Lung (tissue), 12 donors: Measurements from ENCODE around the gene ACER1. TPM values are rescaled to one million over a fixed set of nuclear protein-coding genes. Genes with fewer than 3 reads are reported as not detected.
"Not testable (repeated sequence)": the region's sequence is repeated elsewhere in the genome, so short reads cannot be mapped to it uniquely, and the experiment has no call there.

ENCODE experiments used
- ATAC-seq: fragments of 200-7000 bp; cut with Tn5 transposase; one replicate; pipeline ENCODE4 v1.9.1; 2020; ENCODE audit warnings: moderate number of reproducible peaks; ENCODE audit not compliant: insufficient read depth, low FRiP score
- DNase-seq, 3 donors: peaks; one replicate each; pipeline ENCODE4 v3.0.0-alpha.2; 2013 to 2017
- H3K27ac ChIP-seq, 2 donors: one replicate each; pipeline ENCODE4 v1.5.1; 2013; ENCODE audit warnings: mild to moderate bottlenecking in 2 of 2, moderate library complexity in 2 of 2, control low read depth in 1 of 2, inconsistent platforms in 1 of 2, low read depth in 1 of 2, low read length in 1 of 2
- H3K27me3 ChIP-seq, 3 donors: one replicate each; pipeline ENCODE4 v1.5.1; 2013; ENCODE audit warnings: low read length in 2 of 3; ENCODE audit not compliant: control insufficient read depth in 3 of 3, insufficient read depth in 3 of 3
- H3K36me3 ChIP-seq, 4 donors: one replicate each; pipeline ENCODE4 v1.5.1; 2013; ENCODE audit warnings: low read length in 4 of 4, mild to moderate bottlenecking in 1 of 4, moderate library complexity in 1 of 4; ENCODE audit not compliant: control insufficient read depth in 4 of 4, insufficient read depth in 4 of 4
- H3K4me1 ChIP-seq, 5 donors: one replicate each; pipeline ENCODE4 v1.5.1; 2013; ENCODE audit warnings: low read length in 5 of 5, mild to moderate bottlenecking in 2 of 5, moderate library complexity in 1 of 5; ENCODE audit not compliant: control insufficient read depth in 5 of 5, insufficient read depth in 5 of 5
- H3K4me3 ChIP-seq: one replicate; pipeline ENCODE4 v1.5.1; 2013; ENCODE audit warnings: mild to moderate bottlenecking, control low read depth, moderate library complexity
- H3K9ac ChIP-seq, 2 donors: one replicate each; pipeline ENCODE4 v1.5.1; 2013; ENCODE audit warnings: low read length in 2 of 2, control low read depth in 1 of 2; ENCODE audit not compliant: insufficient read depth in 1 of 2
- H3K9me3 ChIP-seq, 4 donors: one replicate each; pipeline ENCODE4 v1.5.1; 2013; ENCODE audit warnings: low read length in 3 of 4, mild to moderate bottlenecking in 1 of 4, moderate library complexity in 1 of 4; ENCODE audit not compliant: control insufficient read depth in 4 of 4, insufficient read depth in 3 of 4
- WGBS, 2 donors: extraction: QIAGEN DNeasy Blood & Tissue Kit; methylation state at CpG; one replicate each; pipeline ENCODE4 v1.1.7; 2013; 5-methylcytosine and 5-hydroxymethylcytosine counted together
- polyA plus RNA-seq, 2 donors: library from polyadenylated mRNA; stranded (reverse); fragments of 200-250 nt; gene quantifications; one replicate each; pipeline ENCODE4 v1.2.1, GENCODE V29; 2013
- total RNA-seq, 2 donors: library from RNA; depleted of rRNA in 1 of 2; stranded (reverse); fragments of >200 nt in 1 of 2; gene quantifications; one replicate each; pipeline ENCODE4 v1.2.1, GENCODE V29; 2014 to 2021
- TF ChIP-seq, protein P1 (sequence below): IDR thresholded peaks from 2 replicates; pipeline ENCODE4 v1.5.1; 2012; ENCODE audit warnings: mild to moderate bottlenecking; ENCODE audit errors: control extremely low read depth, extremely low read depth
- donor health status: control.
- donor health status: control.
- donor health status: Bipolar disorder and iron deficiency.
- donor health status: healthy.
- donor health status: DM: yes; HTN: yes; CAD: no.

ACER1 gene
- total and polyA plus RNA-seq, 4 donors: 0.06 TPM; not detected in 3

DNA sequence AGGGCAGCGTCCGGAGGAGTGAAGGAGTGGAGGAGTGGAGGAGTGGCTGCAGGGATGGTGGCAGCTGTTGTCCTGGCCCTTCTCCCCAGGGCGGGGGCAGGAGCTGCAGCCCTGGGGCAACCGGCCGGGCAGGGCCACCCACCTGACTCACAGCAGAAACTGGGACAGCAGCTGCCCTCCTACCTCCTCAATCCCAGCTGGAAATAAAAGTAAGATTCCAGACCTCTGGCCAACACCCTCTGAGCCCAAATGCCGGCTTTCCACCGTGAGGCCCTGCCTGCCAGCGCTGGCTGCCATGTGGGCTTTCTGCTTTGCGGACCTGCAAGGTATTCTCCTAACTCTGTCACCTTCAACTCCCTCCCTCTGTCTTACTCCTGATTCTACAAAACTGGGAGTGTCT lies 24.6 kb upstream of the ACER1 start:
- DNase-seq (no peak), ATAC-seq (no peak)
- H3K9ac ChIP-seq: no peak overlapping the region
- WGBS, 2 donors: 61 to 71% methylated on average over 9 of the region's 9 CpGs
- no peaks in the 10 kb centered on the region for H3K27me3 ChIP-seq
- peaks cover 0 to 6% (median 5%) of the 10 kb centered on the region in 5 donors for H3K4me1 ChIP-seq
- no peak overlapping the region for H3K27ac ChIP-seq
- no peaks in the 10 kb centered on the region for H3K36me3 ChIP-seq
- H3K9me3 ChIP-seq: no peaks in the 10 kb centered on the region
- H3K4me3 ChIP-seq: no peak overlapping the region
- TF ChIP-seq, protein P1, sequence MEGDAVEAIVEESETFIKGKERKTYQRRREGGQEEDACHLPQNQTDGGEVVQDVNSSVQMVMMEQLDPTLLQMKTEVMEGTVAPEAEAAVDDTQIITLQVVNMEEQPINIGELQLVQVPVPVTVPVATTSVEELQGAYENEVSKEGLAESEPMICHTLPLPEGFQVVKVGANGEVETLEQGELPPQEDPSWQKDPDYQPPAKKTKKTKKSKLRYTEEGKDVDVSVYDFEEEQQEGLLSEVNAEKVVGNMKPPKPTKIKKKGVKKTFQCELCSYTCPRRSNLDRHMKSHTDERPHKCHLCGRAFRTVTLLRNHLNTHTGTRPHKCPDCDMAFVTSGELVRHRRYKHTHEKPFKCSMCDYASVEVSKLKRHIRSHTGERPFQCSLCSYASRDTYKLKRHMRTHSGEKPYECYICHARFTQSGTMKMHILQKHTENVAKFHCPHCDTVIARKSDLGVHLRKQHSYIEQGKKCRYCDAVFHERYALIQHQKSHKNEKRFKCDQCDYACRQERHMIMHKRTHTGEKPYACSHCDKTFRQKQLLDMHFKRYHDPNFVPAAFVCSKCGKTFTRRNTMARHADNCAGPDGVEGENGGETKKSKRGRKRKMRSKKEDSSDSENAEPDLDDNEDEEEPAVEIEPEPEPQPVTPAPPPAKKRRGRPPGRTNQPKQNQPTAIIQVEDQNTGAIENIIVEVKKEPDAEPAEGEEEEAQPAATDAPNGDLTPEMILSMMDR: no peak

GRCh38 chr19:6357174-6357573 lies 23.8 kb upstream of the ACER1 start:
- Histone ChIP-seq H3K27ac (no peak overlapping the region), H3K9me3 (no peaks in the 10 kb centered on the region), H3K9ac (no peak overlapping the region), H3K4me1 (peaks cover 0 to 1% (median 0%) of the 10 kb centered on the region in 5 donors), H3K27me3 (no peaks in the 10 kb centered on the region), H3K36me3 (no peaks in the 10 kb centered on the region), H3K4me3 (no peak overlapping the region)
- no peak for ATAC-seq
- WGBS, 2 donors: 86 to 89% methylated on average over 14 of the region's 14 CpGs
- no peak for DNase-seq
- TF ChIP-seq, protein P1: no peak

GRCh38 chr19:6355321-6356040 lies 22.1 kb upstream of the ACER1 start:
- H3K36me3 ChIP-seq, H3K27me3 ChIP-seq, H3K9me3 ChIP-seq, DNase-seq, H3K4me1 ChIP-seq, H3K9ac ChIP-seq, ATAC-seq, H3K4me3 ChIP-seq, H3K27ac ChIP-seq: not testable (repeated sequence)
- WGBS, 2 donors: 93 to 94% methylated on average over 23 to 38 of the region's 46 CpGs

DNA sequence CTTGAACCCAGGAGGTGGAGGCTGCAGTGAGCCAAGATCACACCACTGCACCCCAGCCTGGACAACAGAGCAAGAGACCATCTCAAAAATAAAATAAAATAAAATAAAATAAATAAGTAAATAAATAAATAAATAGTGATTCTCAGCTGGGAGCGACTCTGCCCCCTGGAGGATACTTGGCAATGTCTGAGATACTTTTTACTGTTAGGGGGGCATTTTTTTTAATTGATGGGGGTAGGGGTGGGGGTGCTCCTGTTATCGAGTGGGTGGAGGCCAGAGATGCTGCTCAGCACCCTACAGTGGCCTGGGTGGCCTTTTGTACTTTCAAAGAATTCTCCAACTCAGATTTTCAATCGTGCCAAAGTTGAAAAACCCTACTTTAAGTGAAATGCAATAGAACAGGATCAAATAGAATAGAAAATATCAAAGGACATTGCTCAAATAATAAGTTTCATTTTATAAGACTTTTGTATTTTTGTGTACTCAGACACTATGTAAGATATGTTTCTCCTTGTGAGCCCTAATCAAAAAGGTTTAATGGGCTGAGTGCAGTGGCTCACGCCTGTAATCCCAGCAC lies 20.8 kb upstream of the ACER1 start:
- ATAC-seq (no peak), DNase-seq (no peak)
- H3K27ac ChIP-seq: no peak overlapping the region
- 60 to 66% methylated on average over 4 of the region's 4 CpGs for WGBS, 2 donors
- TF ChIP-seq, protein P1: no peak
- peaks cover 0 to 1% (median 0%) of the 10 kb centered on the region in 5 donors for H3K4me1 ChIP-seq
- H3K36me3 ChIP-seq: no peaks in the 10 kb centered on the region
- peaks cover 0 to 2% (median 0%) of the 10 kb centered on the region in 3 donors for H3K27me3 ChIP-seq
- H3K4me3 ChIP-seq: no peak overlapping the region
- no peak overlapping the region for H3K9ac ChIP-seq
- H3K9me3 ChIP-seq: no peaks in the 10 kb centered on the region
